BE2C (cell line): ENCODE results near the gene NINL.
"Not testable (repeated sequence)": the region's sequence is repeated elsewhere in the genome, so short reads cannot be mapped to it uniquely, and the experiment has no call there.

Experiments used
- DNase-seq: peaks from one replicate; pipeline ENCODE4 v3.0.0-alpha.2; 2020
- H3K27me3 ChIP-seq: fragments of 250-450 bp; sonication (Bioruptor Pico); 2 replicates; pipeline ENCODE4 v1.5.1; 2020; ENCODE audit warnings: mild to moderate bottlenecking
- H3K36me3 ChIP-seq: fragments of 250-450 bp; sonication (Bioruptor Pico); 2 replicates; pipeline ENCODE4 v1.5.1; 2020; ENCODE audit warnings: mild to moderate bottlenecking
- H3K4me1 ChIP-seq: fragments of 250-450 bp; sonication (Bioruptor Pico); 2 replicates; pipeline ENCODE4 v1.5.1; 2020
- H3K4me3 ChIP-seq: 2 replicates; pipeline ENCODE4 v1.5.1; 2011; ENCODE audit warnings: low read depth, low read length
- H3K9me3 ChIP-seq: fragments of 250-450 bp; sonication (Bioruptor Pico); 2 replicates; pipeline ENCODE4 v1.5.1; 2020
- TF ChIP-seq, protein P1 (sequence below): IDR thresholded peaks from 2 replicates; pipeline ENCODE4 v1.5.1; 2012; ENCODE audit warnings: mild to moderate bottlenecking, low read depth, low read length

NINL gene

DNA sequence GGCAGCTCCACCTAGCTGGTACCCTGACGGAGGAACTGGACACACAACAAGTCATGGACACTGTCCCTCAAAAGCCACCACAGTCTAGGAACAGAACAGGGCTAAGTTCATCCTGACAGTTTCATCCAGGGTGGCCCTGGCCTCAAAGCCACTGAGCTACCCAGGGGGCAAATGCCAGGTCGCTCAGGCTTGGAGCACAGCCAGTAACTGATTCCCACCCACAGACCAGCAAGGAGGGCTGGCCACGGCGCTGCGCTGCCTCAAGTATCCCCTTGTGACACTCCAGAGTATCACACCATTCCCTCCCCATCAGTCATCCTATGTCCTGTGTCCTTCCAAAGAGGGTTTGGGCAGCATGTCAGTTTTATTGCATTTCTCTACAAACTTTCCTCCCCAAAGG lies 105.7 kb downstream of the NINL start:
- no peaks in the 10 kb centered on the region for H3K4me1 ChIP-seq
- TF ChIP-seq, protein P1, sequence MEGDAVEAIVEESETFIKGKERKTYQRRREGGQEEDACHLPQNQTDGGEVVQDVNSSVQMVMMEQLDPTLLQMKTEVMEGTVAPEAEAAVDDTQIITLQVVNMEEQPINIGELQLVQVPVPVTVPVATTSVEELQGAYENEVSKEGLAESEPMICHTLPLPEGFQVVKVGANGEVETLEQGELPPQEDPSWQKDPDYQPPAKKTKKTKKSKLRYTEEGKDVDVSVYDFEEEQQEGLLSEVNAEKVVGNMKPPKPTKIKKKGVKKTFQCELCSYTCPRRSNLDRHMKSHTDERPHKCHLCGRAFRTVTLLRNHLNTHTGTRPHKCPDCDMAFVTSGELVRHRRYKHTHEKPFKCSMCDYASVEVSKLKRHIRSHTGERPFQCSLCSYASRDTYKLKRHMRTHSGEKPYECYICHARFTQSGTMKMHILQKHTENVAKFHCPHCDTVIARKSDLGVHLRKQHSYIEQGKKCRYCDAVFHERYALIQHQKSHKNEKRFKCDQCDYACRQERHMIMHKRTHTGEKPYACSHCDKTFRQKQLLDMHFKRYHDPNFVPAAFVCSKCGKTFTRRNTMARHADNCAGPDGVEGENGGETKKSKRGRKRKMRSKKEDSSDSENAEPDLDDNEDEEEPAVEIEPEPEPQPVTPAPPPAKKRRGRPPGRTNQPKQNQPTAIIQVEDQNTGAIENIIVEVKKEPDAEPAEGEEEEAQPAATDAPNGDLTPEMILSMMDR: no peak
- H3K4me3 ChIP-seq: no peak overlapping the region
- no peak for DNase-seq
- H3K27me3 ChIP-seq: no peaks in the 10 kb centered on the region
- no peaks in the 10 kb centered on the region for H3K9me3 ChIP-seq
- H3K36me3 ChIP-seq: no peaks in the 10 kb centered on the region

DNA sequence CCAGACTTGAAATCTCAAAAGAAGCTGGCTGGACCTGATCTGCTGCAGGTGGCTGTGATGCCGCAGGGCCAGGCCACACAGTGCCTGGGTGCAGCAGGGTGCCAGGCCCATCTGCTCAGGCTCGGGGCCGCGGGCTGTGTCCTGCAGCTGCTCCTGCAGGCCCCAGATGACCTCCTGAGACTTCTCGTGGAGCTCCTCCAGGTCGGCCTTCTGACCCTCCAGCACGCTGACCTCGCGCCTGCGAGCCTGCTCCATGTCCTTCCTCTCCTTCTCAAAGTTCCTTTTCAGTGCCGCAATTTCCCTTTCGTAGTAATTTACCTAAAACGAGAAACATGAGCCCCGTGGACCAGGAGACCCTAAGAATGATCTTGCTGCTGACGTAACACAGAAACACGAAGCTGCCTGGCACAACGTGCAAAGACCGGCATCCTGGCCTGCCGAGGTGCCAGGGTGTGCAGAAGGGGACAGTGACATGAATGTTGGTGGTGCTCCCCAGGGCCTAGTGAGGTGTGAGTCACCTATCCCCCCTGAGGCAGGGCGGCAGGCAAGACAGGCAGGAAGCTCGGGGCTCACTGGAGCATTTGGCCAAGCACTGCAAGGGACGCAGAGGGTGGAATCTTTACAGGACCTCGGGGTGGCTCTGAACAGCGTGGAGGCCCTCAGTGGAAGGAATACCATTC lies 106.3 kb downstream of the NINL start:
- Histone ChIP-seq H3K36me3 (no peaks in the 10 kb centered on the region), H3K9me3 (no peaks in the 10 kb centered on the region), H3K4me1 (no peaks in the 10 kb centered on the region), H3K27me3 (no peaks in the 10 kb centered on the region), H3K4me3 (no peak overlapping the region)
- TF ChIP-seq, protein P1: no peak
- DNase-seq: no peak

DNA sequence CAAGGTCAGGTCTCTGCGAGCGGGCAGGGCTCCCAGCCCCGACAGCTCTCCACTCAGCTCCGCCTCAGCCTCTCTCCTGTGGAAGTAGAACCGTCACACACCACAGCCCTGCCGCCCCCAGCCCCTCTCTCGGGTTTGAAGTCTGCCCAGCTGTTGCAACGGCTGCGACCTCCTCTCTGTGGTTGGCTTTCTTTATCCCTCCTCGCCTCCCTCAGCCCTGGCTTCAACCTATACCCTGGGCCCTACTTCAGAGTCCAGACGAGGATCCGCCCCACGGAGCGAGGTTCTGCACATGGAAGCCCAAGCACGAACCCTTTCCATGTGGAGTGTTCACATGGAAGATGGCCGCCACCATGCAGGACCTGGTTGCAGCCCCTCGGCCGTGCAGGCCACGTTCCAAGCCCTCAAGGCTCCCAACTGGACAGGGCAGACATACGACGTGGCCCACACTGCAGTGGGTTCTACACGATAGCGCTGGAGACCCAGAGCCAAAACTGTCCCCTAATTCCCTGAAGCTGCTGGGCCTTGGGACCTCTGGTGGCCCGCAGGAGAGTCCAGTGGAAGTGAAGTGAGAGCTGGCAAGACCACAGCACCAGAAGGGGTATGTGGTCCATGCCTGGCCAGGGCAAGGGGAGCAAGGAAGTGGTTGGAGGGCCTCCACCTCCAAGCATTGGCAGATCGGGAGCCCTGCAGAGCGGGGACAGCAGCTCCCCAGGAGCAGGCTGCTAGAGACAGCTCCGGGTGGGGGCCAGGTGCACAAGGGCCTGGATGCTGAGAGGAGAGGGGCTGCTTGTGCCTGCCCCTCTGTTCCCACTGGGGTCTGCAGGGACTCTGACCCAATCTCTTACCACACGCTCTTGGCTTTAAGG lies 108.1 kb downstream of the NINL start:
- Histone ChIP-seq H3K4me1 (no peaks in the 10 kb centered on the region), H3K27me3 (no peaks in the 10 kb centered on the region), H3K36me3 (no peaks in the 10 kb centered on the region), H3K4me3 (no peak overlapping the region), H3K9me3 (no peaks in the 10 kb centered on the region)
- no peak for DNase-seq
- TF ChIP-seq, protein P1: no peak

DNA sequence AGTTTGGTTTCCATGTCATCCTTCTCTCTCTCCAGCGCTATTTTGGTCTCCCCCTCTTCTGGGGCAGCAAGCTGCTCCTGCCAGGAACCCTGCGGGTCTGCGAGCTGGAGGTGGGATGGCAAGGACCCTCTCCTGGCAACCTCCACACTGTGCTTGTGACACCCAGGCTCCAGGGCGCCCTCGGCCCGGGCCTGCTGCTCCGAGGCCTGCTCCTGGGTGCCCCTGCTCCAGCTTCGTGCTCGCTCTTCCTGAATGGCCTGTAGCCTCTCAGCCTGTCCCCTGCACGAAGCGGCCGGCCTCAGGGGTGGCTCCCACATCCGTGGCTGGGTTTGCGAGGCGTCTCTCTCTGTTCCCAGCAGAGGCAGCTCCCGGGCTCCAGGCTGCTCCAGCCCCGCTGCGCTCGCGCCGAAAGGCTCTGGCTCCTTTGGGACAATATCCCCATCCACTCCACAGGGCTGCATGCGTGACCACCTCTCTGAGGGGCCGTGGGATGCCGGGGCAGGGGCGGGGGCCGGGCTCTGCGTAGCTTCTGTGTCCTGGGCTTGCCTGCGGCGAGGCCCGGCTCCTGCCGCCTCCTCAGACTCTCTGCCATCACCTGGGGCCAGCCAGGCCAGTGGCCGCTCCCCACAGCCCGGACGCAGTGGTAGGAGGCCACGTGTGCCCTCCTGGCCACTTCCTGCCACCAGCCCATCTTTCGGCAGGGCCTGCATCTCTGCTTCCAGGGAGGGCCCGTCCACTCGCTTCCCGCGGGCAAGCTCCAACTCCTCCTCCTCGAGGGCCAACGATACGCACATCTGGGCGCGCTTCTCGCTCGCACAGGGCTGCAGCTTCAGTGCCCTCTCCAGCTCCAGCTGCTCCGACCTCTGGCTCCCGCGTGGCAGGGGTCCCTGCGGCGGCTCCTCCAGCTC lies 109.0 kb downstream of the NINL start:
- TF ChIP-seq, protein P1: no peak
- no peak for DNase-seq
- no peak overlapping the region for H3K4me3 ChIP-seq
- H3K36me3 ChIP-seq: no peaks in the 10 kb centered on the region
- no peaks in the 10 kb centered on the region for H3K4me1 ChIP-seq
- no peaks in the 10 kb centered on the region for H3K27me3 ChIP-seq
- H3K9me3 ChIP-seq: no peaks in the 10 kb centered on the region

DNA sequence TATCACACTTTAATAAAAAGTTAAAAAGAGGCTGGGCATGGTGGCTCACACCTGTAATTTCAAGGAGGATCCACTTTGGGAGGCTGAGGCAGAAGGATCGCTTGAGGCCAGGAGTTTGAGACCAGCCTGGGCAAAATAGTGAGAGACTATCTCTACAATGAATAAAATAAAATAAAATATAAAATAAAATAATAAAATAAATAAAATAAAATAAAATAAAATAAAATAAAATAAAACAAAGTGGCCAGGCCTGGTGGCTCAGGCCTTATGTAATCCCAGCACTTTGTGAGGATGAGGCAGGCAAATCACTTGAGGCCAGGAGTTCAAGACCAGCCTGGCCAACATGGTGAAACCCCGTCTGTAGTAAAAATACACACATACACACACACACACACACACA lies 112.0 kb downstream of the NINL start:
- not testable (repeated sequence) for DNase-seq, H3K4me3 ChIP-seq, H3K4me1 ChIP-seq, H3K36me3 ChIP-seq, H3K27me3 ChIP-seq, H3K9me3 ChIP-seq

DNA sequence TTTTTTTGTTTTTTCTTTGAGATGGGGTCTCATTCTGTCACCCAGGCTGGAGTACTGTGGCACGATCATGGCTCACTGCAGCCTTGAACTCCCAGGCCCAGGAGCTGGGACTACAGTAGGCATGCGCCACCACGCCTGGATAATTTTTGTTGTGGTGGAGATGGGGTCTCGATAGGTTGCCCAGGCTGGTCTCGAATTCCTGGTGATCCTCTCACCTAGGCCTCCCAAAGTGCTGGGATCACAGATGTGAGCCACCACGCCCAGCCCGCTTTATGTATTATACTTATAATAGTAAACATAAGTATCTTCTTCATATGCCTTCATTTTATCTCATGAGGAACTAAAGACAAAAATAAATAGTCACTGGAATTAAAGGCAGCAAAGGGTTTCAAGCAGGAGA lies 114.3 kb downstream of the NINL start:
- H3K27me3 ChIP-seq: no peaks in the 10 kb centered on the region
- no peak overlapping the region for H3K4me3 ChIP-seq
- no peaks in the 10 kb centered on the region for H3K4me1 ChIP-seq
- H3K9me3 ChIP-seq: no peaks in the 10 kb centered on the region
- H3K36me3 ChIP-seq: no peaks in the 10 kb centered on the region
- DNase-seq: no peak
- TF ChIP-seq, protein P1: no peak
